Activated naive CD4-positive, alpha-beta T cell treated with anti-CD3 and anti-CD28 coated beads, Interleukin-2, amount 50 U/mL, for 16 hours (primary cell): Measurements from ENCODE around the gene CAST.
A peak's percentile ranks its signal among the peaks of the same experiment; 100 is the strongest.
"Not testable (repeated sequence)": the region's sequence is repeated elsewhere in the genome, so short reads cannot be mapped to it uniquely, and the experiment has no call there.

Experiments
- DNase-seq: peaks from one replicate; pipeline ENCODE4 v3.0.0-alpha.2; 2020

The CAST gene

DNA sequence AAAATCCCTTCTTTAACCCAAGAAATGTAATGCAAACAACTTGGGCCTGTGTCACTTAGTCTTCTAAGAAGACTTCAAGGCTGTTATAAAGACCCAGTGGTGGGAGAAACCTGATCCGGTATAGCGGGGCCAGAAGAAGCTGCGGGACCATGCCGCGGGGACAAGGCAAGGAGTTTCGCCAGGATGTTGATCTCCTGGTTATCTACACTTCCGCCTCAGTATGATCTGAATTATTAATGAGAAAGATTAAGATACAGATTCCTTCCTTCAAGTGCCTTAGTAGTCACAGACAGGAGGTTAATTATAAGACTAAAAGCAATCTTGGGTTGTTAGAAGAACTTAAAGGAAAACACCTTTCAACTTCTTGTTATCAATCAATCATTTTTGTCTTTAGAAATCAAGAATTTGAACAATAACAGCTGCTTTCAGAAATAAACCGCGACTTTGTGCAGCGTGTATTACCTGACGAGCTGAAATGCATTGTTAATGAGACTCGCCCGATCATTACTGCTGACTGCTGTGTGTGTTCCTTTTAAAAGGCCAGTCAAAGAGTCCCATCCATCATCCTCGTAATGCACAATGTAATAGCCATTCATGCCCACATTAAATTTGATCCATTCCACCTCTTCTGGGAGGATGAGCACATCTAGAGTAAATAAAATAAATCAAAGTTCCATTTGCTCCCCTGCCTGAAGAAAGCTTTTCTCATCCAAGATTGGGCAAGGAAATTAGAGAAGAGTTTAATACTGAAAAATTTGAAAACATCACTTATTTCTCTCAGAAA, 123.3 kb downstream of the CAST start:
- no peak for DNase-seq

DNA sequence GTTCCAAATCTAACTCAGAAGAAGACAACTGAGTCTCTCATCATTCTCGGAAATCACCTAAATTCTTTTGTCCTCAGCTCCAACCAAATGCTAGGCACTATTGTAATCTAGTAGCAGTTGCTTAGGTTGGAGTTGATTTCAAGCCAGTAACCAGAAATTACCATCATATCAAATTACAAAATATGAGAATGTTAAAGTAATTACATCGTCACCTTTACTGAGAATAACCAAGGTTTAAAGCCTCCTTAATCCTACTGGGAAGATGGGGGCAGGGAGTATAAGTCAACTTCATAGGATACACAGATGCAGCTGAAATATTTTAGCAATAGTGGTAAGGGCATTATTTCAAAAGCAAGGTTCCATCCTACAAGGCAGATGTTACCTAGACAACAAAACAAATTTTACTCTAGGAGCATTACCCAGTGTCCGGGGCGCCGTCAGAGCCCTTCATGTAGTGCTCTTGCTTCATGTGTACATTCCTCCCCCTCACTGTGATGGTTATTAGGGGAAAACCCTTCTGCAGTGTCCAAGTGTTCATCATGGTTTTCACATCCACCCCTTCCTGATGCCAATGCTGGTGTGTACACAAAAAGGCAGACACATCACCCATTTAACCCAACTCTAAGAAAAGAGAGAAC, 126.1 kb downstream of the CAST start:
- no peak for DNase-seq

DNA sequence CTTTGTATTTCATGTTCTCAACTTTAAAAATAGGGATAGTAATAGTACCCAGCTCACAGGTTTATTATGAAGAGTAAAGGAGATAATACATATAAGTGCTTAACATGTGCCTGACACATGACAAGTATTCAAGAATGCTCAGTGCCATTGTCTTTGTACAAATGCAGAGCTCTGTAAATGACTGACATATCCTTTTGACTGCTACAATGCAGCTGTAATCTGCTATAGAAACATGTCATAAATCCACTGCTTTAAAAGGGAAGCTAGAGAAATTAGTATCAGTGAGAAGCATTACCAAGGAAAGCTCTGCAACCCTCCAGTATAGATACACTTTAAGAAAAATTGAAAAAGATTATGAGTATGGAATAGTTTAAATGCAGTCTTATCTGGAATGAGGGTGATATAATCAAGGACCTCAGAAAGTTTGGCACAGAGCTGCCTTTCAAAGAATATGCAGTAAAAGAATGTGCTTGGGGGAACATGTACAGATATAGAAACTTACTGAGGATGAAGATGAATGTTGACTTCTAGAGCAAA, 127.7 kb downstream of the CAST start:
- no peak for DNase-seq

DNA sequence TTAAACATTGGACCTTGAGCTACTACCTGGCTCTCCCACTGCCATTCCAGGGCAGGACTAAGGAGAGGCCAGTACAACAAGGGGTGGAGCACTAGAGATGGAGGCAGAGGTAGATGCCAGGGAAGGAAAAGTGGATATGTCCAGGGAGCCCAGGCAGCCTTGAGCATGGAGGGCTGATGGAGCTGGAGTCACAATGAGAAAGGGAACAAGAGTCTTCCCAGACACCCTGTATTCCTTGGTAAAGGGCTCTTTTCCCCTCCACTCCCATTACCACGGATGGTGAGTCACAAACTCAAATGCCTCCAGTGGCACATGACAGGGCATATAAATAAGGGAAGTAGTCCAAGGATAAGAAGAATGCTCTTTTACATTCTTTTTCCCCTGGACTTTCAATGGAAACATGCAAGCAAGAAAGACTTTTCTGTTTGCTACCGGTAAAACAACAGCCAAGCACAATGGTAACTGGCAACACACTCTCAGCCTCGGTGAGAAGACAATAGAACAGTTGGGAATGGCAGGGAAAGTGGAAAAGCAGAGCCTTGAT, 128.9 kb downstream of the CAST start:
- DNase-seq, result no peak

DNA sequence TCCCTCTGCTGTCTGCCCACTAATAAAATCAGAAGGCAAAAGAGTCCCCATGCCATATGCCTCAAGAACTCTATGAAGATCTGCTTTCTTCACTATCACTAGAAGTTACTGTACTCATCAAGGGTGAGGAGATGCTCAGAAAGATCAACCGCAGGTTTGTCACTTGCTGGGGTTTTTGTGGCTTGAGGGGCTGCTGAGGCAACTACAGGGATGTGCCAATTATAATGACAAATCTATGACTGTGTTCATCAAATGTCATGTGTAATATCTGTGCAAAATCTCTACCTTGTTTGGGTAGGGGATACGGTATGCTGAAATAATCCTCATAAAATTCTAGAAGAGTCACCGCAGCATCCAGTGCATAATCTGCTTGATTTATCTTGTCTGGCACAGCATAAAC, 132.6 kb downstream of the CAST start:
- peak; percentile 53 for DNase-seq

DNA sequence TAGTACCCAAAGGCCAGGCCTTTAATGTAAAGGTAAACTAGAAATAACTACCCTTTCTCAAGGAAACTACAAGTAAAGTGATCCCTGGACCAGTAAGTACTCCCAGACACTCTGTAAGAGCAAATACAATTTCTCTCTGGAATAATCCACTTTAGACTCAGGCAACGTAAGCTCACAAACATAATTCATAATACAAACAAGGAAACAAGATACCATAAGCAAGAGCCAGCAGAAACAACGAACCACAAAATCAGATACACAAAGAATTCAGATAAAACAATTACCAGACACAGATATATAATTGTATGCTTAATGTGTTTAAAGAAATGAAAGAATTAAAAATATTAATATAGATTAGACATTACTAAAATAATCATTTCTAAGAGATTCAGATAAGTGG, 133.4 kb downstream of the CAST start:
- DNase-seq, result no peak

DNA sequence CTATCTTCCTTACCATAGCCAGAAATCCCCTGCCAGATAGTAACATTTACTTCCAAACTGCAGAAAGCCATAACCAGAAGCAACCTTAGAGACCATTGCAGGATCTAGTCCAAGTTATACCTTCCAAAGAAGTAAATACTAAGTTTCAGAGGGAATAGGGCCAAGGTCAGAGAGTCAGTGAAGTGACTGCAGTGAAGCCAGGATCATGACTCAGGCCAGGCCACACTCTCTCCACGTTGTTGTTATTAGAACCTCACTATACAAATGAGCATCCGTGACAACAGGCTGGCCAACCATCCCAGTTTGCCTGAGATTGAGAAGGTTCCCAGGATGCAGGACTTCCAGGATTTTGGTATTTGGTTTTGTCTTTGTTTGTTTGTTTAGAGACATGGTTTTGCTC, 134.3 kb downstream of the CAST start:
- no peak for DNase-seq

DNA sequence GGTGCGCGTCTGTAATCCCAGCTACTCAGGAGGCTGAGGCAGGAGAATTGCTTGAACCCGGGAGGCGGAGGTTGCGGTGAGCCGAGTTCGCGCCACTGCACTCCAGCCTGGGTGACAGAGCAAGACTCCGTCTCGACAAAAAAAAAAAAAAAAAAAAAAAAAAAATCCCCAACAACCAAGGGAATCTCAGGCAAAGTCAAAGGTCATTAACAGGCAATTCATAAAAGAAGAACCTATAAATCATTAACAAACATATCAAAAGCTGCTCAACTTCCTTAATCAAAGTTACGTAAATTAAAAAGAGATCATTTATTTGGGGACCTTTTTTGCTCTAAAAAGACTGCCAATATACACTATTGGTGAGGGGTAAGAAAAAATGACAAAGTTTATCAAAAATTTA, 139.5 kb downstream of the CAST start:
- not testable (repeated sequence) for DNase-seq

DNA sequence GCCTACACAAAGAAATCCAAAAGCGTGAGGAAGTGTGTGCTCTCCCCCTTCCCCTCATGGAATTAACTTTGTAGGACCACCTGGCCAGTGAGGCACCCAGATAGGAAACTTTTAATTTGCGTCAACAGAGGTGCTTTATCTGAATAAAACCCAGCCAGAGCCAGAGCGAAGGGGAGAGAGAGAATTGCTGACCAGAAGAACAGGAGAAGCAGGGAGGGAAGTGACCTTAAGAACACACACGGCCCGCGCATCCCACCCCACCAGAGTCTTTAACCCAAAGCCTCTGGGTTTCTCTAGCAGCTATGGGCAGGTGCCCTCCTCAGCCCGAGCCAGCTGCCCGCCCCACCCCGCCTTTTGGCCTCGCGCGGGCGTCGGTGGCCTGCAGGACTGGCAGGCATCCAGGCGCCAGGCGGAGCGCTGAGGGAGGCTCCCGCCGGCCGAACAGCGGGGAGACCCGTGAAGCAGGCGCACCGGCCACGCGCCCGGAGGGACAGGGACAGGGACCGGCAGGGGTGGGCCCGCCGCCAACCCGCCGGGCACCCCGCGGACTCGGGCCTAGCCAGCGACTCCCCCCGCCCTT, 145.0 kb downstream of the CAST start:
- DNase-seq, result no peak

DNA sequence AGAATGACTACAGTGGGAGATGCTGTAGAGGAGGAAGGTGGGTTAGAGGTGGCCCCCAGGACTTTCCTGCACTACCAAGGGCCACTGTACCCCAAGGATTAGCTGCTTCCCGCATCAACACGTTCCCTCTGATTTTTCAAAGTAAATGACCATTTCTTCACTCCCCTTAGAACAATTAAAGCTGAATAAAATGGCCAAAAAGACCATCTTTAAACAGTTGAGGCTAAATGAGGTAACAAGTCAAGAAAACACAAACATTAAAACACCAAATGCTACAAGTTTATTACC, 146.3 kb downstream of the CAST start:
- DNase-seq, result no peak

DNA sequence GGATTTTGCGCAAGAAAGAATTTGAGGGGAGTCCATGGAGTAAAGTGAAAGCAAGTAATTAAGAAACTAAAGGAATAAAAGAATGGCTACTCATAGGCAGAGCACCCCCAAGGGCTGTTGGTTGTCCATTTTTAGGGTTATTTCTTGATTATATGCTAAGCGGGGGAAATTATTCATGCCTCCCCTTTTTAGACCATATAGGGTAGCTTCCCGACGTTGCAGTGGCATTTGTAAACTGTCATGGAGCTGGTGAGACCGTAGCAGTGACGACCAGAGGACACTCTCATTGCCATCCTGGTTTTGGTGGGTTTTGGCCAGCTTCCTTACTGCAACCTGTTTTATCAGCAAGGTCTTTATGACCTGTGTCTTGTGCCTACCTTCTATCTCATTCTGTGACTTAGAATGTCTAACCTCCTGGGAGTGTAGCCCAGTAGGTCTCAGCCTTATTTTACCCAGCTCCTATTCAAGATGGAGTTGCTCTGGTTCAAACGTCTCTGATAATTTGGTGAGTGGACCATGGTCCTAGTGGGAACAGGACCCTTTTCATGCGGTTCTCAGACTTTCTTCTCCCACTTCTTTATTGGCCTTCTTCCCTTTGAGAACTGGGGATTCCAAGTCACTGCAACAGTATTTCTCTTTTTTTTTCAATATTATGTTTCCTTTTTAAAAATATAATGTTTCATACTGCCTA, 146.8 kb downstream of the CAST start:
- DNase-seq, result no peak

DNA sequence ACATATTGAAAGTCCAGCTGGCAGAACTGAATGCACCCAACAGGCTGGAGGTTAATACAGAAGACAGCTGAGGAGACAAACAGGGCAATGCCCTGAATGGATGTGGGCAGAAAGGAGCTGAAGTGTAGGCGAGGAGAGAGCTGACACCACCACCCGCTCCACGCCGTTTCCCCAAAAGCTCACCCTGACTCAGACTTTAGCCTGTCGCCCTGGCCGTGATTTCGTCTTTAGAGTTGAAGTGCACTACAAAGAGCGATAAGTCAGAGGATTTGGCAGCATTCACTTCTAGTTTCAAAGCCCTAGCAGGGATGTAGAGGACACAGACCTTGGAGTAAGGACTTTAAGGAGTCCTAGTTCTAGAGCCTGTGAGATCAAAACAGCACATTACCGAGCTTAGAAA, 147.7 kb downstream of the CAST start:
- DNase-seq, result peak; percentile 51

DNA sequence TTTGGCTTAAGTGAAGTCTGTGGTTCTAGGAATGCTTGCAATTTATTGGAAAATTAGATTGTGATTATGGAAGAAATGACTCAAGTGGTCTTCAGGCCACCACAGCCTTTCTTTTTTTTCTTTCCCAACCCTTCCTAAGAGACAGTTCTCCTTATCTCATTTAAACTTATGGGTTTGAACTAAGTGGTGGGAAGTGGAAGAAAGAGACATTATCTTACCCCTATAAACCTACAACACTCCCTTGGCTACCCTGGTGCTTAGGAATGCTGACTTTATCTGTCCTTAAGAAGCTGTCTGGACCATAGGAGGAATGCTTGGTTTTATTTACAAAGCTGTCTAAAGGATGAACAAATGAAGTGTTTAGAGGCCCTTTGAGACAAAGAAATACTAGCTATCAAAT, 150.7 kb downstream of the CAST start:
- DNase-seq, result no peak

DNA sequence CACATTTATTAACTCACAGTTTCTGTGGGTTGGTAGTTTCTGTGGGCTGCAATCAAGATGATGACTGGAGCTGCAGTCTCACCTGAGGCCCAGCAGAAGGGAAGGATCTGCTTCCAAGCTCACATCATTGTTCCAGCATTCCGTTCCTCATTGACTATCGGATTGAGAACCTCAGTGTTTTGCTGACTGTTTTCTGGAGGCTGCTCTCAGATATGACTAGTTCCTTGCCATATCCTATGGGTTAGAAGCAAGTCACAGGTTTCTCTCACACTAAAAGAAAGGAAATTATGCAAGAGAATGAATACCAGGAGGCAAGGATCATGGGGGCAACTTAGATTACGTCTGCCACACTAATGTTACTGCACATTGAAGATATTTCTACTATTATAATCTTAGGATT, 151.9 kb downstream of the CAST start:
- no peak for DNase-seq

DNA sequence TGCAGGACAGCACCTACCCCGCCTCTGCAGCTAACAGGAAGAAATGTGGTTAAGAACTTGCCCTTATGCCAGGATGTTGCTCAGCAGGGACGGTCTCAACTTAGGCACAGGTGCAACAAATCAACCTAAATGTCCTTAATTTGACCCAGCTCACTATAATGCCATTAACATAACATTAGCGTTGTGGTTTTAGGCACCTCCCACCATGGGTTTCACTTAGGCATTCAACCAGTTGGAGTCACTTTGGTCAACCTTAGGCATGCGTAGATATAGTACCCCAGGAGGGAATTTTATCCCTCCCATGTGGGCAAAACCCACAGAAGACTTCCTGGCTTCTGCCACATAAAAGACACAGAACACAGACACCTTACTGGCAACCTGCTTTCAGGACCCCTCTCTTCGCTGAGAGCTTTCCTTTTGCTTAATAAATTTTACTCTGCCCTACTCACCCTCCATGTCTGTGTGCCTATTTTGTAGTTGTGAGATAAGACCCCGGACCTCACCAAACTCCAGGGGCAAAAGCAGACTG, 154.3 kb downstream of the CAST start:
- DNase-seq, result peak; percentile 17

DNA sequence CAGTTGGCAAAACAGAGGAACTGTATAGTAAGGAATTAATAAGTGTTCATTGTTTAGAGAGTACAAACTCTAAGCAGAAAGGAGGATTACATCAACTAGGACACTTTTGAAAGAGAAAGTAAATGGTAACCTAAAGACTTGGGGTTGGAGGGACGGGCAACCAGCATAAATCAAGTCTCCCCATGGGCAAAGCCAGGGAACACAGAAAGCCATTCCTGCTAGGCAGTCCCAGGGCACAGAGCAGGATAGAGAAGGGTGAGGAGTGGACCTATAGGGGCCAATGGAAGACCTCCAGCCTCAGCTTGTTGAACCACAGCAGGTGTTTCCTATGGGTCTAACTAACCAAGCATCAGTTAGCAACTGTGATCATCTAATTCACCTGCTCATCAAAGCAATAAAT, 154.8 kb downstream of the CAST start:
- DNase-seq, result no peak

DNA sequence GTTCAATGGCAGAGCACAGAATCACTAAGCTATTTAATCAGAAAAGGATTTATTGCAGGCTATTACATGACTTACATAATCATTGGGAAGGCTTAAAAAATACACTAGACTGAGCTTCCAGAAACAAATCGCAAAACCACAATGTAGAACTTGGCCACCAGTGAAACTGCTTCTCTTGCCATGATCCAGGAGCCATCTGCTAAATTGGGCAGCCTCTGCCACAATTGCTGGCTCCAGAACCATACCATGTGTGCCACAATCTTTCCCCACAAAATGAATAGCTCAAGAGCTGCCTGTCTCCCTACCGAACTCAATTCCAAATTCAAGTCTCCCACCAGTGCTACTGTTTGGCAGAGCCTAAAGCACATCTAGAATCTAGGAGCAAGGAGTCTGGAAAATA, 155.3 kb downstream of the CAST start:
- DNase-seq, result no peak

DNA sequence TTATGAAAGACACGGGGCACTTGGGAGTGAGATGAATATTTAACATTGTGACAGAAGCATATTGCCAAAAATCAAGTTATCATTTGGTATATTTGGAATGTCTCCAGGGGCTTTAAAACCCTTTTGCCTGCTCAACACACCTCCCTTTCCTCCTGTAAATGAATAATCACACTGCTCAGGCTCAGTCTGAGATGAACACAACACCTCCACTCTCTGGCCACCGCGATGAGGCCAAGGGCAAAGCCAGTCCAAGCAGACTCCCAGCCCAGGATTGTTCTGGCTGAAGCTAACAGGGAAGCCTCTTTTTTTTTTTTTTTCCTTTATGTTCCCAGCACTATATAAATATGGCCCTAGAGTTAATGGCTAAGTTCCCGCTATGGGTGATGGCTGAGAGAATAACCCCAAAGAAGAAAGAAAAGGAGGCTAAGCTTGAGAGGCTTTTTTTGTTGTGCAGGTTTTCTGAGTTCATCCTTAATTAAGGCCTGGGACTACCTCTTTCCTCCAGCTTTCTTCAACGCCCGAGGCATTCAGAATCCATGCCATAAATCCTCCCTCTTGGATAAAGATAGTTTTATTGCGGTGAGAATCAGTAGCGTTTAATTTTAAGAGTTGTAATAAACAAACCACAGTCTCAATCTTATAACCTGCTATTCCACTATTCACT, 156.1 kb downstream of the CAST start:
- no peak for DNase-seq

DNA sequence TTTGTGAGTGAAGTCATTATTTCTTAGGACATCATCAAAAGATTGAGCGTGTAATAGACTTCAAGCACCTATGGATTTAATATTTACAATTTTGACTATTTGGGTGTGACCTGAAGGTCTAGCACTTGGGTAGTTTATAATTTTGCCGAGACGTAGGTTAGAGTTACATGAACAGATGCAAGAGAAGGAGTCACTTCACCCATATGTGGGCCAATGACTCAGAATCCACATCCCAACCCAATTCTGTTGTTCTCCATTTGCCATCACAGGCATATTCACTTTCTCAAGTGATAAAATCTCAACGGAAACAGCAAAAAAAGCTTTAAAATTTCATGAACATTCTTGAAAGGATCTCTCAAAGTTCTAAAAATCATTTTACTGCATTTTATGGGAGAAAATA, 157.6 kb downstream of the CAST start:
- DNase-seq, result no peak

DNA sequence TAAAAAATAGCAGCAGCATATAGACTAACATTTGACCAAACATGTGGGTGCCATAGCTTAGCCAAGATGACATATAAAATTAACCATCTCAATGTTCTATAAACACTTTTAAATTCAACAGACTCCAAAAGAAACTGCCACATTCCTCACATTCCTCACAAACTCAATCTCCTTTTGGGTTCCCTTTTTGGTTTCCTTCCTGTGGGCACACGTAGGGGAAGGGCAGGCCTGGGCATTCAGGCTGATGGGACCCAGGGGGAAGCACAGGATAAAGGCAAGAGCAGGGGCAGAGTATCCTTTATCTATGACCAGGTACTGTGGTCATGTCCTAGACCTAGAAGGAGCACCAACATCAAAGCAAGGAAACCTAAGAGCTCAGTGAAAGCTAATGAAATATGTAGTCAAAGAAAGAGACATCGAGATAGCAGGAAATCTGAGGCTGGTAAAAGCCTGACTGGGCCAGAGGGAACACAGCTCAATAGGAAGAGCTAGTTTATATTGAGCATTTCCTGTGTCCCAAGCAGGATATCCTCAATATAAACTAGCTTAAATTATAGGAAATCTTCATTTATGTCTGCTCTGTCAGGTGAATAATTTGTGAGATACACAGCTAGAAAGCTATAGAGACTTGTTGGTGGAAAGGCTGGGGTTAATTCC, 159.2 kb downstream of the CAST start:
- DNase-seq, result no peak

DNA sequence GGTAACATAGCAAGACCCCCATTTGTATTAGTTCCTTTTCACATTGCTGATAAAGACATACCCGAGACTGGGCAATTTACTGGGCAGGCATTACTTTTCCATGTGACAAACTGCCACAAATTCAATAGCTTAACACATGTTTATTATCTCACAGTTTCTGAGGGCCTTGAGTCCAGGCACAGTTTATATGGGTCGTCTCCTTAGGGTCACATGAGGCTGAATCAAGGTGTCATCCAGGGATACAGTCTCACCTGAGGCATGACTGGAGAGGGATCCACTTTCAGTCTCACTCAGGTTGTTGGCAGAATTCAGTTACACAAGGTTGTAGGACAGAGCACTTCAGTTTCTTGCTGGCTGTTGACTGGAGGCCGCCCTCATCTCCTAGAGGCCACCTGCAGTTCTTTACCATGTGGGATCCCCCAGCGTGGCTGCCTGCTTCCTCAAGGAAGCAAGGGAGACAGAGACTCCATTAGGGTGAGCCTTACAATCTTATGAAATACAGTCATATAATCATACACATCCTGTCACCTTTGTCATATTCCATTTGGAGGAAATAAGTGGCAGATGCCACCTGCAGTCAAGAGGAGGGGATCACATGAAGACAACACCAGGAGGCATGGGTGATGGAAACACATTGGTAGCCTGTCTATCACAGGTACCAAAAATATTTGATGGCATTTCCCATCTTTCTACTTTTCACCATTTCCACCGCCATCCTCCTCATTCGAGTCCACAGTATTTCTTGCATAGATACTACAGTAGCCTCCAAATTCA, 160.7 kb downstream of the CAST start:
- no peak for DNase-seq
